CD4-positive, alpha-beta T cell treated with Interleukin-21 for 1 hour (primary cell): Measurements from ENCODE around the gene PCDHA9.
"Not testable (repeated sequence)": the region's sequence is repeated elsewhere in the genome, so short reads cannot be mapped to it uniquely, and the experiment has no call there.

Experiments used
- DNase-seq: peaks from one replicate; pipeline ENCODE4 v3.0.0-alpha.2; 2020

PCDHA9 gene

GRCh38 chr5:140835622-140836510 is 12.3 kb upstream of the PCDHA9 start:
- DNase-seq, result no peak

- peak; percentile 7 for DNase-seq
These were observed 6.9 kb upstream of the PCDHA9 start, which contains the start of gene PCDHA8 for GRCh38 chr5:140840978-140841962. Gene PCDHA8 (plus strand): TSS chr5:140841187. CDS start chr5:140841322, 135 bp downstream.

GRCh38 chr5:140842798-140843733 is 5.1 kb upstream of the PCDHA9 start:
- no peak for DNase-seq

- DNase-seq, result not testable (repeated sequence)
These were observed 1.9 kb downstream of the PCDHA9 start for GRCh38 chr5:140849831-140850634.

- DNase-seq, result no peak
These were observed 7.8 kb downstream of the PCDHA9 start, which contains the start of gene PCDHA10 for GRCh38 chr5:140855772-140856674. Gene PCDHA10 (plus strand): TSS chr5:140855897. CDS start chr5:140856049, 152 bp downstream.

- no peak for DNase-seq
These were observed 9.2 kb downstream of the PCDHA9 start for GRCh38 chr5:140857177-140857986.

GRCh38 chr5:140857987-140858240 is 9.7 kb downstream of the PCDHA9 start:
- DNase-seq, result no peak

- no peak for DNase-seq
These were observed 14.5 kb downstream of the PCDHA9 start for GRCh38 chr5:140862441-140863295.

- DNase-seq, result no peak
These were observed 20.8 kb downstream of the PCDHA9 start, which contains the start of gene PCDHA11 for GRCh38 chr5:140868721-140869554. Gene PCDHA11 (plus strand): TSS chr5:140868957. CDS start chr5:140869104, 147 bp downstream.

- DNase-seq, result no peak
These were observed 21.3 kb downstream of the PCDHA9 start for GRCh38 chr5:140869555-140869886.

- DNase-seq, result no peak
These were observed 22.3 kb downstream of the PCDHA9 start for GRCh38 chr5:140870221-140871201.

- no peak for DNase-seq
These were observed 27.2 kb downstream of the PCDHA9 start, which contains the start of gene PCDHA12 for GRCh38 chr5:140875085-140876065. Gene PCDHA12 (plus strand): TSS chr5:140875308. CDS start chr5:140875473, 165 bp downstream.

GRCh38 chr5:140876541-140877261 is 28.5 kb downstream of the PCDHA9 start:
- DNase-seq, result not testable (repeated sequence)

- no peak for DNase-seq
These were observed 29.0 kb downstream of the PCDHA9 start for GRCh38 chr5:140877262-140877581.
